ENCODE measurements around the gene COL18A1. TPM values are rescaled to one million over a fixed set of nuclear protein-coding genes. Genes with fewer than 3 reads are reported as not detected.

The COL18A1 gene
- total and polyA plus RNA-seq, 2 of the 8 experiments (the other 6 are each of a cell fraction or from before 2014, with no cell fraction given) = 145 to 201 TPM

DNA sequence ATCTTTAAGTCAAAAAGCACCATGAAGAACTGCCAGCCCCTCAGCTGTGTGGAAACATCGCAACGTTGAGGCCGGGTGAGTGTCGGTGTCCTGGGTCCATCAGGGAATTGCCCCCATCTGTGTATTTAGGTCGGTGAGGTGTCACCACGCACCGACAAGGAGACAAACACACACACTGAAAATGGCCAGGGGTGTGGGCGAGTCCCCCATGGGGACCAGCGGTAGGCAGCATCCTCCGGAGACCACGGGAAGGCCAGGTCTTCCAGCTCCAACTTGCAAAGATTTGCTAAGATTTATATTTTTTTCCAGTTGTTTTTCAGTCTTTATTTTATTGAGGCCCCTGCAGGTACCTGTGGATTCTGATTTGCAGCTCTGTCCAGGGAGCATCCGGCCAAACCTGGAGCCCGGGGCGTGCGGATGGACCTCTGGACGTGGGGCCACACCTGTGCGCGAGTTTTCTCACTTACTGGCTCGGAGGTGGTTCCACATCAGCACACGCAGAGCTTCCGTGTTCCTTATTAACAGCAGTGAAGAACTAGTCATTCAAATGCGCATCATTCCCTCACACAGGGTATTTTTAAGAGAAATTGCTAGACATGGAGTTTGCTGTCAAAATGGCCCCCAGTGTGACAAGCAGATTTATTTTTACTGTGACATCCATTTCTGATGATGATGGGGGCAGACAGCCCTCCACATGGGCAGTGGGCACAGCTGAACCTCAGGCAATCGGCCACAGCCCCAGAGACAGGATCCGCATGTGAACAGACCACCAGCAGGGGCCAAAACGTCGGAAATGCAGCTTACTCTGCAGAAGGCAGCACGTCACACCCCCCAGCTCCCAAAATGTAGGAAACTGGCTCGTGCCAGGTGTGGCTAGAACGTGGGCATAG is 154.5 kb downstream of the COL18A1 start:
- Histone ChIP-seq H3K27ac (ENCODE audit: low read depth, low read length) (no peak overlapping the region), H2BK12ac (ENCODE audit: low read depth, low read length) (no peak overlapping the region), H3K4ac (replicated peaks; ENCODE audit: insufficient read length, low read depth, low read length) (no peak overlapping the region), H4K91ac (replicated peaks; ENCODE audit: insufficient read length, low read length) (no peak overlapping the region), H2BK15ac (ENCODE audit: low read length) (no peak overlapping the region), H2BK20ac (ENCODE audit: low read length) (no peak overlapping the region), H3K79me1 (ENCODE audit: low read depth, low read length) (no peaks in the 10 kb centered on the region), H4K20me1 (replicated peaks in 1 of 2; ENCODE audit: control insufficient read depth in 1 of 2, insufficient read depth in 2 of 2, low read length in 2 of 2) (peaks cover 0 to 2% of the 10 kb centered on the region in 2 experiments), H3K56ac (replicated peaks; ENCODE audit: insufficient read length, low read depth, low read length) (no peak overlapping the region), H3K36me3 (ENCODE audit: control insufficient read depth in 2 of 4, insufficient read depth in 4 of 4, low read length in 3 of 4) (no peaks in the 10 kb centered on the region), H2AK5ac (ENCODE audit: low read depth, low read length) (no peak overlapping the region), H3K23ac (ENCODE audit: insufficient read length) (no peak overlapping the region), H3K4me1 (replicated peaks in 1 of 4; ENCODE audit: control insufficient read depth in 3 of 4, insufficient read depth in 4 of 4, low read length in 3 of 4) (peaks cover 0 to 11% (median 2%) of the 10 kb centered on the region in 4 experiments; a peak in 6 of 7 replicates), H3K9me3 (ENCODE audit: insufficient read depth in 2 of 2, low read depth in 1 of 2, low read length in 1 of 2) (no peaks in the 10 kb centered on the region), H4K8ac (ENCODE audit: extremely low read depth, insufficient read depth, low read length) (no peak overlapping the region; the same call in 1 of the 2 replicates), H3K9ac (replicated peaks in 1 of 4; ENCODE audit: extremely low read depth in 1 of 4, low read depth in 3 of 4, low read length in 3 of 4) (no peak overlapping the region), H3K18ac (ENCODE audit: extremely low read depth, low read length) (no peak overlapping the region), H2BK5ac (ENCODE audit: low read depth, low read length) (no peak overlapping the region), H3K4me2 (ENCODE audit: insufficient read depth in 1 of 2, low read depth in 2 of 2, low read length in 2 of 2) (no peak overlapping the region), H2BK120ac (replicated peaks; ENCODE audit: low read depth, low read length) (no peak overlapping the region), H3K27me3 (replicated peaks in 1 of 4; ENCODE audit: control insufficient read depth in 3 of 4, extremely low read depth in 1 of 4, insufficient read depth in 3 of 4, low read length in 3 of 4) (no peaks in the 10 kb centered on the region; a peak in 1 of 7 replicates), H3K4me3 (ENCODE audit: extremely low read depth in 1 of 4, insufficient read depth in 2 of 4, low read depth in 3 of 4, low read length in 4 of 4) (no peak overlapping the region), H2AFZ (ENCODE audit: low read length) (no peak overlapping the region), H4K5ac (ENCODE audit: insufficient read length, low read depth, low read length) (no peak overlapping the region), H3K14ac (ENCODE audit: insufficient read length) (no peak overlapping the region), H3K79me2 (ENCODE audit: control insufficient read depth in 1 of 2, insufficient read depth in 2 of 2, low read length in 2 of 2) (no peaks in the 10 kb centered on the region), H3K23me2 (ENCODE audit: low read depth, low read length) (peaks cover under 1% of the 10 kb centered on the region; the same call in 1 of the 2 replicates)
- no peak for FAIRE-seq
- ChIA-PET POLR2A (ENCODE audit: partially characterized antibody) (interaction anchor here (0.8 to 1.6 kb wide), 2 partner anchors 27 to 38 kb away, joined by 3 to 4 read pairs; no protein-coding TSS in a partner anchor), CTCF (ENCODE audit: partially characterized antibody) (interaction anchor here (1.1 to 5.2 kb wide), 6 partner anchors 9 to 265 kb away, joined by 3 to 32 read pairs (median 4); no protein-coding TSS in a partner anchor)
- 84% methylated on average over 29 of the region's 29 CpGs; no CpG with 5 or more reads in 1 of the 2 experiments for WGBS, 2 experiments (ENCODE audit: extremely low coverage in 1 of 2, insufficient coverage in 1 of 2, insufficient read length in 1 of 2, insufficient replicate concordance in 2 of 2, low coverage in 1 of 2, low lambda C conversion rate in 2 of 2, missing lambda C conversion rate in 1 of 2)
- DNase-seq (ENCODE audit: low read depth in 1 of 2, low spot score in 2 of 2) = no peak
- TF ChIP-seq KDM1A (IDR thresholded peaks at IDR 0.05; ENCODE audit: borderline replicate concordance, low read length) (no peak), TAF1 (IDR thresholded peaks at IDR 0.05; ENCODE audit: low read depth, low read length) (no peak), CEBPB (IDR thresholded peaks at IDR 0.05; ENCODE audit: low read depth, low read length) (no peak), RBBP5 (IDR thresholded peaks at IDR 0.05; ENCODE audit: borderline replicate concordance, low read depth, low read length) (no peak), POLR2AphosphoS5 (IDR thresholded peaks at IDR 0.05; ENCODE audit: low read depth, low read length) (no peak), SRF (IDR thresholded peaks at IDR 0.05; ENCODE audit: low read depth, low read length) (no peak), POLR2A (IDR thresholded peaks at IDR 0.05; ENCODE audit: control extremely low read depth in 1 of 2, low read depth in 2 of 2, low read length in 2 of 2) (no peak), RAD21 (IDR thresholded peaks at IDR 0.05 in 1 of 2, conservative IDR thresholded peaks at IDR 0.05 in 1 of 2; ENCODE audit: low read depth in 2 of 2, low read length in 2 of 2) (no peak), CHD1 (IDR thresholded peaks at IDR 0.05; ENCODE audit: low read depth, low read length) (no peak), POU5F1 (IDR thresholded peaks at IDR 0.05; ENCODE audit: low read depth, low read length) (no peak), CBX8 (IDR thresholded peaks at IDR 0.05; ENCODE audit: borderline replicate concordance, low read depth, low read length) (no peak), PHF8 (conservative IDR thresholded peaks at IDR 0.05; ENCODE audit: low read depth, low read length) (no peak)

Data from H1 (cell line).